Neural cell (in vitro differentiated cells): ENCODE measurements around the gene CKLF.
"Not testable (repeated sequence)": the region's sequence is repeated elsewhere in the genome, so short reads cannot be mapped to it uniquely, and the experiment has no call there.

Experiments used
- EP300 ChIP-seq: fragments of 450-650 bp; conservative IDR thresholded peaks from 2 replicates; pipeline ENCODE4 v1.6.1; 2014; ENCODE audit warnings: antibody characterized with exemption, mild to moderate bottlenecking, moderate library complexity; ENCODE audit not compliant: poor library complexity, severe bottlenecking
- POLR2AphosphoS5 ChIP-seq: IDR thresholded peaks from 2 replicates; pipeline ENCODE4 v1.6.1; 2012
- TAF1 ChIP-seq: IDR thresholded peaks from 2 replicates; pipeline ENCODE4 v1.6.1; 2012; ENCODE audit warnings: low read depth
- TF ChIP-seq, protein P1 (sequence below): fragments of 450-650 bp; IDR thresholded peaks from 2 replicates; pipeline ENCODE4 v1.5.1; 2014; ENCODE audit warnings: antibody characterized with exemption, mild to moderate bottlenecking, moderate library complexity; ENCODE audit not compliant: poor library complexity, severe bottlenecking
- TF ChIP-seq, protein P2 (sequence below): IDR thresholded peaks from 2 replicates; pipeline ENCODE4 v1.6.1; 2012; ENCODE audit warnings: borderline replicate concordance

DNA sequence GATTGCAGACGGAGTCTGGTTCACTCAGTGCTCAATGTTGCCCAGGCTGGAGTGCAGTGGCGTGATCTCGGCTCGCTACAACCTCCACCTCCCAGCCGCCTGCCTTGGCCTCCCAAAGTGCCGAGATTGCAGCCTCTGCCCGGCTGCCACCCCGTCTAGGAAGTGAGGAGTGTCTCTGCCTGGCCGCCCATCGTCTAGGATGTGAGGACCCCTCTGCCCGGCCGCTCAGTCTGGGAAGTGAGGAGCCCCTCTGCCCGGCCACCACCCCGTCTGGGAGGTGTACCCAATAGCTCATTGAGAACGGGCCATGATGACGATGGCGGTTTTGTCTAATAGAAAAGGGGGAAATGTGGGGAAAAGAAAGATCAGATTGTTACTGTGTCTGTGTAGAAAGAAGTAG is 38.0 kb upstream of the CKLF start:
- TF ChIP-seq, protein P1, sequence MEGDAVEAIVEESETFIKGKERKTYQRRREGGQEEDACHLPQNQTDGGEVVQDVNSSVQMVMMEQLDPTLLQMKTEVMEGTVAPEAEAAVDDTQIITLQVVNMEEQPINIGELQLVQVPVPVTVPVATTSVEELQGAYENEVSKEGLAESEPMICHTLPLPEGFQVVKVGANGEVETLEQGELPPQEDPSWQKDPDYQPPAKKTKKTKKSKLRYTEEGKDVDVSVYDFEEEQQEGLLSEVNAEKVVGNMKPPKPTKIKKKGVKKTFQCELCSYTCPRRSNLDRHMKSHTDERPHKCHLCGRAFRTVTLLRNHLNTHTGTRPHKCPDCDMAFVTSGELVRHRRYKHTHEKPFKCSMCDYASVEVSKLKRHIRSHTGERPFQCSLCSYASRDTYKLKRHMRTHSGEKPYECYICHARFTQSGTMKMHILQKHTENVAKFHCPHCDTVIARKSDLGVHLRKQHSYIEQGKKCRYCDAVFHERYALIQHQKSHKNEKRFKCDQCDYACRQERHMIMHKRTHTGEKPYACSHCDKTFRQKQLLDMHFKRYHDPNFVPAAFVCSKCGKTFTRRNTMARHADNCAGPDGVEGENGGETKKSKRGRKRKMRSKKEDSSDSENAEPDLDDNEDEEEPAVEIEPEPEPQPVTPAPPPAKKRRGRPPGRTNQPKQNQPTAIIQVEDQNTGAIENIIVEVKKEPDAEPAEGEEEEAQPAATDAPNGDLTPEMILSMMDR: not testable (repeated sequence)
- TF ChIP-seq TAF1, EP300, POLR2AphosphoS5: not testable (repeated sequence)
- TF ChIP-seq, protein P2, sequence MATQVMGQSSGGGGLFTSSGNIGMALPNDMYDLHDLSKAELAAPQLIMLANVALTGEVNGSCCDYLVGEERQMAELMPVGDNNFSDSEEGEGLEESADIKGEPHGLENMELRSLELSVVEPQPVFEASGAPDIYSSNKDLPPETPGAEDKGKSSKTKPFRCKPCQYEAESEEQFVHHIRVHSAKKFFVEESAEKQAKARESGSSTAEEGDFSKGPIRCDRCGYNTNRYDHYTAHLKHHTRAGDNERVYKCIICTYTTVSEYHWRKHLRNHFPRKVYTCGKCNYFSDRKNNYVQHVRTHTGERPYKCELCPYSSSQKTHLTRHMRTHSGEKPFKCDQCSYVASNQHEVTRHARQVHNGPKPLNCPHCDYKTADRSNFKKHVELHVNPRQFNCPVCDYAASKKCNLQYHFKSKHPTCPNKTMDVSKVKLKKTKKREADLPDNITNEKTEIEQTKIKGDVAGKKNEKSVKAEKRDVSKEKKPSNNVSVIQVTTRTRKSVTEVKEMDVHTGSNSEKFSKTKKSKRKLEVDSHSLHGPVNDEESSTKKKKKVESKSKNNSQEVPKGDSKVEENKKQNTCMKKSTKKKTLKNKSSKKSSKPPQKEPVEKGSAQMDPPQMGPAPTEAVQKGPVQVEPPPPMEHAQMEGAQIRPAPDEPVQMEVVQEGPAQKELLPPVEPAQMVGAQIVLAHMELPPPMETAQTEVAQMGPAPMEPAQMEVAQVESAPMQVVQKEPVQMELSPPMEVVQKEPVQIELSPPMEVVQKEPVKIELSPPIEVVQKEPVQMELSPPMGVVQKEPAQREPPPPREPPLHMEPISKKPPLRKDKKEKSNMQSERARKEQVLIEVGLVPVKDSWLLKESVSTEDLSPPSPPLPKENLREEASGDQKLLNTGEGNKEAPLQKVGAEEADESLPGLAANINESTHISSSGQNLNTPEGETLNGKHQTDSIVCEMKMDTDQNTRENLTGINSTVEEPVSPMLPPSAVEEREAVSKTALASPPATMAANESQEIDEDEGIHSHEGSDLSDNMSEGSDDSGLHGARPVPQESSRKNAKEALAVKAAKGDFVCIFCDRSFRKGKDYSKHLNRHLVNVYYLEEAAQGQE: not testable (repeated sequence)
